22Rv1 (cell line): Measurements from ENCODE around the gene SLC26A2.

ENCODE experiments used
- ZFX ChIP-seq: fragments of 450-650 bp; IDR thresholded peaks from 2 replicates; pipeline ENCODE4 v1.6.1; 2017; ENCODE audit warnings: antibody characterized with exemption, borderline replicate concordance
- TF ChIP-seq, protein P1 (sequence below): fragments of 450-650 bp; IDR thresholded peaks from 2 replicates; pipeline ENCODE4 v1.5.1; 2017; ENCODE audit warnings: mild to moderate bottlenecking

DNA sequence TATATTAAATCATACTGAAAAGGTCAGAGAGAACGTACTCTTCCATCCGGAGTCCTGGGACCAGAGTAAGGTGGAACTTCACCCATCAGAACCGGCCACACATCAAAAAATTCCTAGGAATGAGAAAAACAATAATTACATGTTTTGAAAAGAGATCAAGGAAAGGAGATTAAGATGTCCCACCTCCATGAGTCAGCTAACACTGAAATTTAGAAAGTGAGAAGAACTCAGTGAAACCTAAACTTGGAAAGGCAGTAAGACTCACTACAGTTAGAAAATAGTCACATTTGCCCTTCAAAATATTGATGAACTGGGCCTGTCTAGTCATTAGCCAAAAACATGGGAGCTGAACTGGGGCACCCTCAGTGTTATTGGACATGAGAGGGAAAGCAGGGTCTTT lies 39.0 kb upstream of the SLC26A2 start:
- TF ChIP-seq, protein P1, sequence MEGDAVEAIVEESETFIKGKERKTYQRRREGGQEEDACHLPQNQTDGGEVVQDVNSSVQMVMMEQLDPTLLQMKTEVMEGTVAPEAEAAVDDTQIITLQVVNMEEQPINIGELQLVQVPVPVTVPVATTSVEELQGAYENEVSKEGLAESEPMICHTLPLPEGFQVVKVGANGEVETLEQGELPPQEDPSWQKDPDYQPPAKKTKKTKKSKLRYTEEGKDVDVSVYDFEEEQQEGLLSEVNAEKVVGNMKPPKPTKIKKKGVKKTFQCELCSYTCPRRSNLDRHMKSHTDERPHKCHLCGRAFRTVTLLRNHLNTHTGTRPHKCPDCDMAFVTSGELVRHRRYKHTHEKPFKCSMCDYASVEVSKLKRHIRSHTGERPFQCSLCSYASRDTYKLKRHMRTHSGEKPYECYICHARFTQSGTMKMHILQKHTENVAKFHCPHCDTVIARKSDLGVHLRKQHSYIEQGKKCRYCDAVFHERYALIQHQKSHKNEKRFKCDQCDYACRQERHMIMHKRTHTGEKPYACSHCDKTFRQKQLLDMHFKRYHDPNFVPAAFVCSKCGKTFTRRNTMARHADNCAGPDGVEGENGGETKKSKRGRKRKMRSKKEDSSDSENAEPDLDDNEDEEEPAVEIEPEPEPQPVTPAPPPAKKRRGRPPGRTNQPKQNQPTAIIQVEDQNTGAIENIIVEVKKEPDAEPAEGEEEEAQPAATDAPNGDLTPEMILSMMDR: no peak
- no peak for TF ChIP-seq ZFX
